PFSK-1 (cell line): ENCODE measurements around the gene TMEM176A.

Experiments
- POLR2AphosphoS5 ChIP-seq: IDR thresholded peaks from 2 replicates; pipeline ENCODE4 v1.6.1; 2012; ENCODE audit warnings: low read depth, mild to moderate bottlenecking, control low read depth, low read length, moderate library complexity
- REST ChIP-seq, 2 experiments: IDR thresholded peaks; 2 replicates each; pipeline versions ENCODE4 v1.6.1 to v1.8.0; 2011 to 2012; ENCODE audit warnings: low read depth in 2 of 2, low read length in 2 of 2, control low read depth in 1 of 2, inconsistent platforms in 1 of 2, mild to moderate bottlenecking in 1 of 2, moderate library complexity in 1 of 2; ENCODE audit not compliant: insufficient read depth in 1 of 2
- SIN3A ChIP-seq: IDR thresholded peaks from 2 replicates; pipeline ENCODE4 v1.6.1; 2012; ENCODE audit warnings: mild to moderate bottlenecking, low read length, moderate library complexity, borderline replicate concordance; ENCODE audit not compliant: insufficient read depth
- TAF1 ChIP-seq: IDR thresholded peaks from 2 replicates; pipeline ENCODE4 v1.6.1; 2012; ENCODE audit warnings: low read length, control low read depth, borderline replicate concordance; ENCODE audit not compliant: insufficient read depth

GRCh38 chr7:150842716-150843115 is 42.1 kb downstream of the TMEM176A start:
- TF ChIP-seq REST (IDR thresholded peaks at IDR 0.05; ENCODE audit: insufficient read depth in 1 of 2, low read depth in 2 of 2, low read length in 2 of 2) (no peak), TAF1 (no peak), POLR2AphosphoS5 (no peak), SIN3A (no peak)
